HUES48 (cell line): ENCODE results near the gene SLC17A3.

Source experiments
- H3K27ac ChIP-seq: one replicate; pipeline ENCODE4 v1.7.0; 2013; ENCODE audit warnings: low read depth, low read length, inconsistent platforms
- H3K27me3 ChIP-seq: 2 replicates; pipeline ENCODE4 v1.6.1; 2013; ENCODE audit warnings: mild to moderate bottlenecking, low read length; ENCODE audit not compliant: control insufficient read depth, insufficient read depth
- H3K36me3 ChIP-seq: 2 replicates; pipeline ENCODE4 v1.6.1; 2013; ENCODE audit warnings: low read length; ENCODE audit not compliant: control insufficient read depth, insufficient read depth
- H3K4me1 ChIP-seq: 2 replicates; pipeline ENCODE4 v1.6.1; 2013; ENCODE audit warnings: mild to moderate bottlenecking, low read length; ENCODE audit not compliant: control insufficient read depth, insufficient read depth
- H3K4me3 ChIP-seq: 2 replicates; pipeline ENCODE4 v1.5.1; 2013; ENCODE audit warnings: mild to moderate bottlenecking, low read depth, low read length
- H3K9ac ChIP-seq: 2 replicates; pipeline ENCODE4 v1.6.1; 2013; ENCODE audit warnings: mild to moderate bottlenecking, low read depth, low read length, moderate library complexity
- H3K9me3 ChIP-seq: 2 replicates; pipeline ENCODE4 v1.6.1; 2013; ENCODE audit warnings: low read length; ENCODE audit not compliant: control insufficient read depth, insufficient read depth

SLC17A3 gene

GRCh38 chr6:25903467-25904099 lies 29.5 kb upstream of the SLC17A3 start:
- H3K36me3 ChIP-seq, result no peaks in the 10 kb centered on the region
- H3K9me3 ChIP-seq, result no peaks in the 10 kb centered on the region

GRCh38 chr6:25902071-25902470 lies 28.0 kb upstream of the SLC17A3 start:
- Histone ChIP-seq H3K4me3 (no peak overlapping the region), H3K27ac (no peak overlapping the region), H3K27me3 (no peaks in the 10 kb centered on the region), H3K9me3 (no peaks in the 10 kb centered on the region), H3K4me1 (peaks cover 21% of the 10 kb centered on the region), H3K9ac (no peak overlapping the region), H3K36me3 (no peaks in the 10 kb centered on the region)

More at GRCh38 chr6:25903467-25904099, 29.5 kb upstream of the SLC17A3 start:
- Histone ChIP-seq H3K27ac (no peak overlapping the region), H3K4me1 (peaks cover 17% of the 10 kb centered on the region), H3K9ac (no peak overlapping the region), H3K4me3 (no peak overlapping the region), H3K27me3 (no peaks in the 10 kb centered on the region)

GRCh38 chr6:25900843-25901242 lies 26.8 kb upstream of the SLC17A3 start:
- Histone ChIP-seq H3K36me3 (no peaks in the 10 kb centered on the region), H3K4me1 (peaks cover 21% of the 10 kb centered on the region), H3K4me3 (no peak overlapping the region)

GRCh38 chr6:25899580-25900408 lies 25.8 kb upstream of the SLC17A3 start:
- Histone ChIP-seq H3K27ac (peak overlapping the region; percentile 69), H3K4me1 (peaks cover 21% of the 10 kb centered on the region), H3K4me3 (0 out of 2 replicates have a peak overlapping the region, but pooled peaks have one; percentile 25), H3K9me3 (no peaks in the 10 kb centered on the region), H3K36me3 (no peaks in the 10 kb centered on the region), H3K27me3 (no peaks in the 10 kb centered on the region), H3K9ac (0 out of 2 replicates have a peak overlapping the region, but pooled peaks have one; percentile 9)

More at GRCh38 chr6:25900843-25901242, 26.8 kb upstream of the SLC17A3 start:
- H3K27me3 ChIP-seq, result no peaks in the 10 kb centered on the region
- no peak overlapping the region for H3K27ac ChIP-seq
- H3K9me3 ChIP-seq, result no peaks in the 10 kb centered on the region
- no peak overlapping the region for H3K9ac ChIP-seq

GRCh38 chr6:25899123-25899522 lies 25.1 kb upstream of the SLC17A3 start:
- peak overlapping the region; percentile 69 for H3K27ac ChIP-seq
- no peaks in the 10 kb centered on the region for H3K9me3 ChIP-seq
- peaks cover 21% of the 10 kb centered on the region for H3K4me1 ChIP-seq
- H3K4me3 ChIP-seq, result 0 out of 2 replicates have a peak overlapping the region, but pooled peaks have one; percentile 25
- H3K27me3 ChIP-seq, result no peaks in the 10 kb centered on the region
- H3K36me3 ChIP-seq, result no peaks in the 10 kb centered on the region
- peak overlapping the region; percentile 10; the same call in 1 of the 2 replicates for H3K9ac ChIP-seq

GRCh38 chr6:25898289-25898977 lies 24.4 kb upstream of the SLC17A3 start:
- Histone ChIP-seq H3K27ac (peak overlapping the region; percentile 61), H3K9ac (peak overlapping the region; percentile 10; the same call in 1 of the 2 replicates), H3K4me1 (peaks cover 21% of the 10 kb centered on the region), H3K9me3 (no peaks in the 10 kb centered on the region), H3K4me3 (no peak overlapping the region), H3K36me3 (no peaks in the 10 kb centered on the region), H3K27me3 (no peaks in the 10 kb centered on the region)

- Histone ChIP-seq H3K9me3 (no peaks in the 10 kb centered on the region), H3K36me3 (no peaks in the 10 kb centered on the region), H3K27me3 (no peaks in the 10 kb centered on the region), H3K9ac (no peak overlapping the region), H3K4me1 (peaks cover 21% of the 10 kb centered on the region), H3K4me3 (no peak overlapping the region), H3K27ac (no peak overlapping the region)
Observed at GRCh38 chr6:25896252-25896651, 22.2 kb upstream of the SLC17A3 start.

- Histone ChIP-seq H3K36me3 (no peaks in the 10 kb centered on the region), H3K27me3 (no peaks in the 10 kb centered on the region), H3K9ac (no peak overlapping the region), H3K9me3 (no peaks in the 10 kb centered on the region), H3K4me3 (no peak overlapping the region), H3K4me1 (peaks cover 21% of the 10 kb centered on the region), H3K27ac (no peak overlapping the region)
Observed at GRCh38 chr6:25895771-25896170, 21.7 kb upstream of the SLC17A3 start.

- Histone ChIP-seq H3K9me3 (no peaks in the 10 kb centered on the region), H3K36me3 (no peaks in the 10 kb centered on the region), H3K4me1 (peaks cover 6% of the 10 kb centered on the region), H3K9ac (no peak overlapping the region), H3K4me3 (no peak overlapping the region), H3K27me3 (no peaks in the 10 kb centered on the region), H3K27ac (no peak overlapping the region)
Observed at GRCh38 chr6:25893778-25894177, 19.7 kb upstream of the SLC17A3 start.

- Histone ChIP-seq H3K4me3 (no peak overlapping the region), H3K9me3 (no peaks in the 10 kb centered on the region), H3K27me3 (no peaks in the 10 kb centered on the region), H3K36me3 (no peaks in the 10 kb centered on the region), H3K9ac (no peak overlapping the region), H3K4me1 (no peaks in the 10 kb centered on the region), H3K27ac (no peak overlapping the region)
Observed at GRCh38 chr6:25892877-25893276, 18.8 kb upstream of the SLC17A3 start.
